CD4-positive, alpha-beta T cell treated with Interleukin-6 for 4 hours (primary cell): ENCODE data around the gene URM1.
A peak's percentile ranks its signal among the peaks of the same experiment; 100 is the strongest.
"Not testable (repeated sequence)": the region's sequence is repeated elsewhere in the genome, so short reads cannot be mapped to it uniquely, and the experiment has no call there.

Source experiments
- DNase-seq: peaks from one replicate; pipeline ENCODE4 v3.0.0-alpha.2; 2020; ENCODE audit warnings: mixed read lengths

Gene URM1

DNA sequence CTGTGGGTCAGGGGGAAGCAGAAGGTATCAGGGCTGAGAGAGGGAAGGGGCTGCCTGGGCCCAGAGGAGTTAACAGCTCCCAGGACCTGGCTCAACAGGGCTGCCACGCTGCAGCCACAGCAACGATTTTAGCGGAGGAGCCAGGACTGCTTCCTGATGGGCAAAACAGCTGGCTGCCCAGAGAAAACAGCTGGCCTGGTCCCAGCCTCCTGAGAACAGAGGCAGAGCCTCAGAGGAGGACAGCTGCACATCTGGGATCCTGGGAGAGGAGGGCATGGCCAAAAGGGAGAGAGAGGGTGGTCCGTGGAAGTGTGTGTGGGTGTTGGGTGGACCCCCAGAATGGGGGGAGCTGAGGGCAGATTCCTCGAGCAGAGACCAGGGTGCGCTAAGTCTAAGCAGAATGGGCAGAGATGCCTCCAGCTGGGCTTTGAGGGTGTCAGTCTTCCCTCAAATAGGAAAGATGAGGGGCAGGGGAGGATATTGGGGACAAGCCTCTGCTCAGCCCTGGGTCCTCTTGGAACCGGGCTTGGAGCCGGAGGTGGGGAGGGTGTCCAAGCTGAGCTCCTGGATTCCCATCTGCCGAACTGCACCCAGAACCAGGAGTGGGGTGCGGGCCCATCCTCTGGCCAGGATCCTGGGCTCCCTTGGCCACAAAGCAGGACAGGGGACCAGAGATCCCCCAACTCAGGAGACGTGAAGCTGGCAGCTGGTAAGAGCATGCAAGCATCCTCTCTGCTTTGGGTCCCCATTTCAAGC lies 40.4 kb downstream of the URM1 start:
- DNase-seq: no peak

DNA sequence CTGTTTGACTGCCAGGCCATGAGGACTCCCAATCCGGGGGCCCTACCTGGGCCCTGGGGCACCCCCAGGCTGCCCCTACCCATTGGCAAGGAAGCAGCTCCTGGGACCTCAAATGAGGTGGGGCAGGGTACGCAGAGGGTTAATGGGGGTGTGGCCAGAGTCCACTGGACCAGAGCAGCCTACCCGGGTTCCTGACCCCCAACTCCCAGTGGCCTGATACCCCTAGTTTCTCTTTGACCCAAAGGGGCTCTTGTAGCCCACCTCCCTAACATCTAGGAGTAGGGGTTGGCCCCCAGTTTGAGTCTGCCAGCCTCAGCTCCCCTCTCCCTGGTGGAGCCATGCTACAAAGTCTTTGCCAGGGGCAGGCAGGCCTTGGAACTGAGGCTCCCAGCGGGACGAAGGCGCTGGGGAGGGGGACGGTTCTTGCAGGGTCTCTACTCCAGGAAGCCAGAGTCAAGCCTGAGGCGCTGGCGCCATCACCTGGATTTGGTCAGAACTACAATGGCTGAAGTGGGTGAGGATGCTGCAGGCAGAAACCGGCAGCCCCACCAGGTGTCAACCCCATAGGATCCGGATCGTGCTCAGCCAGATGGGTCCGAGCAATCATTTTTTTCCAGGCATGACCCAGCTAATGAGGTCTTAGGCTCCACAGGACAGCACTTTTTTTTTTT lies 41.1 kb downstream of the URM1 start:
- DNase-seq: peak; percentile 58

DNA sequence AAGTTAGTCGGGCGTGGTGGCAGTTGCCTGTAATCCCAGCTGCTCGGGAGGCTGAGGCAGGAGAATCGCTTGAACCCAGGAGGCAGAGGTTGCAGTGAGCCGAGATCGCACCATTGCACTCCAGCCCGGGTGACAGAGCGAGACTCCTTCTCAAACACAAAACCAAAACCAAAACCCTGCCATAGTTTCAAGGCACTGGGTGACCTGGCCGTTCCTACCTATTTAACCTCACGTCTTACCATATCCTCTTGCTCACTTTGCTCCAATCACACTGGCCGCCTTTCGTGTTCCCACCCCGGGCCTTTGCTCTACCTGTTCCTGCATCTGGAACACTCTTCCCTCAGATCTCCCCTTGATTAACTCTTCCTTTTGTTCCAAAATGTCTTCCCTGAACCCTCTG lies 42.6 kb downstream of the URM1 start:
- DNase-seq: not testable (repeated sequence)

DNA sequence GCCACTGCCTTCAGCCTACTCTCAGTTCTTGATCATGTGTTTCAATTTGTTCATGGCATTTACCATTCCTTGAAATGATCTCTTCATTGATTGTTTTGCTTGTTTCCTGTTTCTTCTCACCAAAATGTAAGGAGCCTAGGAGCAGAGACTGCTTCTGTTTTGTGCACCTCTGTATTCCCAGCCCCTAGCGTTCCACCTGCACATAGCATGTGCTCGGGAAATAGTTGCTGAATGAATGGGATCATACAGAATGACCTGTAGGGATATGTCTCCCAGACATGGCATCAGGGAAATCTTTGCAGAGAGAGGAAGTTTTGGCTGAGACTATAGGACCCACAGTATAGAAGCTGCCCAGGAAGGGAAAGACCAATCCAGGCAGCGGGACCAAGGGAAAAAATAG lies 43.3 kb downstream of the URM1 start:
- no peak for DNase-seq

DNA sequence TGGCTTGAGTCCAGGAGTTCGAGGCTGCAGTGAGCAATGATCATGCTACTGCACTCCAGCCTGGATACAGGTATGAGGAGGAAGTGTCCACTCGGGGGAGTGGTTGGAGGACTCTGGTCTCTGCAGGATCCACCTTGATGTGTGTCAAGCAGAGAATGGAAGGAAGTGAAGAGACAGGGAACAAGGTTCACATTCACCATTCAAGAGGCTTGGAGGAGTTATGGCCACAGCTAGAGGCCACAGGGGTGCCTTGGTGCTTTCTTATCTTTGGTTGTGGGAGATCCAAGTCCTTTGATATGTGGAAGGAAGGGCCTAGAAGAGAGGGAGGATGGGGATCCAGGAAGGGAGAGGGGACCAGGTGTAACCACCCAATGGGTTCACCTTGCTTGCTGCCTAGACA lies 44.1 kb downstream of the URM1 start:
- DNase-seq: no peak

DNA sequence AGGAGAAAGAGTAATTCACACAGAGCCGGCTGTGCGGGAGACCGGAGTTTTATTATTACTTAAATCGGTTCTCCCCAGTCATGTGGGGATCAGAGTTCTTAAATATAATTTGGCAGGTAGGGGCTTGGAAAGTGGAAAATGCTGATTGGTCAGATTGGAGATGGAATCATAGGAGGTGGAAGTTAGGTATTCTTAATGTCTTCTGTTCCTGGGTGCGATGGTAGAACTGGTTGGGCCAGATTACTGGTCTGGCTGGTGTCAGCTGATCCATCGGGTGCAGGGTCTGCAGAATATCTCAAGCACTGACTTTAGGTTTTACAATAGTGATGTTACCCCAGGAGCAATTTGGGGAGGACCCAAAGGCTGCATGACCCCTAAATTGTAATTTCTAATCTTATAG lies 44.8 kb downstream of the URM1 start:
- no peak for DNase-seq

DNA sequence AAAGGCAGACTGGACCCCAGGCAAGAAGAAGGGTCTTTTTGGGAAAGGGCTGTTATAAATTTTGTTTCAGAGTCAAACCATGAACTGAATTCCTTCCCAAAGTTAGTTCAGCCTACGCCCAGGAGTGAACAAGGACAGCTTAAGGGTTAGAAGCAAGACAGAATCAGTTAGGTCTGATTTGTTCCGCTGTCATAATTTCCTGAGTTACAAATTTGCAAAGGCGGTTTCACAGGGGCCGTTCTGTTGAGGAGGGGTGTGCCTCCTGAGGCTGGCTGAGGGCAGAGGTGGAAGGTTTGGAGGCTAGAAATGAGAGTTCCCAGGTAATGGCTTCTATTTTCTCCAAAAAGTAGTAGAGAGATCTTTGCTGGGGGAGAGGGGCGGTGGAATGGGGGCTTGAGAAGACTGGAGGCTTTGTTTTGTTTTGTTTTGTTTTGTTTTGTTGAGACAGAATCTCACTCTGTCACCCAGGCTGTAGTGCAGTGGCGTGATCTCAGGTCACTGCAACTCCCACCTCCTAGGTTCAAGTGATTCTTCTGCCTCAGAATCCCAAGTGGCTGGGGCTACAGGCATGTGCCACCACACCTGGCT lies 45.4 kb downstream of the URM1 start:
- DNase-seq: no peak

DNA sequence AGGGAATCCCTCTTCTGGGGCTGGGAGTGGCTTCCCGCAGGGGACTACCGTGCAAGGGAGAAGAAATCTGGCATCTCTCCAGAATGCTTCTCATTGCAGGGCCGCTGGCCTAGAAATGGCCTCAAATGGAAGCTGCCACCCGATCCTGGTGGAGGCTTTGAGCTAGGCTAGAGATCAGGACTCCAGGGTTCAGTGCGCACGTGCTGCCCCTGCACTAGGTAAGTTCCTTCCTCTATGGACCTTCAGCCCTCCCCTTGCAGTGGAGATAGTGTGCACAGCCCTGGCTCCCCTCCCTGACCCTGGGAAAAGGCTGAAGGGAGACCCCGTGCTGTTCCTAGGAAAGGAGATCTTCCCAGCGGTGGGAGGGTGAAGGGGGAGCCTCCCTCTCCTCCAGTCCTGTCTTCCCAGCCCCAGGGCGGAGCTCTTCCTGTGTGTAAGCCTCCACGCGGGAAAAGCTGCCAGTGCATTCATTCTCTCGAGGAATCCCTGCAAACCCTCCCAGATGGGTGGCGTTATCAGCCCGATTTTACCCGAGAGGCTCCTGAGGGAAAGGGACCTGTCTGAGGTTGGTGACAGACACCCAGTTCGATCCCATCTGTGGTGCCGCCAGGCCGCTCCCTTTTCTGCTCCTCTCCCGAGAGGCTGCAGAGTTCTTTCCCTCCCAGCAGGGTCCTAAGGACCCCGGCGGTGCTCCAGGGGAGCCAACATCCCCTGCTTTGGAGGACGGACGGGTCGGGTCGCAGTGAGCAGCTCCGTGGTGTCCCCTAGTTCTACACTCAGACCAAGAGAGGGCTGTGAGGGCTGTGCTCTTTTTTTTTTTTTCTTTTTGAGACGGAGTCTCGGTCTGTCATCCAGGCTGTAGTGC lies 48.1 kb downstream of the URM1 start:
- DNase-seq: no peak

DNA sequence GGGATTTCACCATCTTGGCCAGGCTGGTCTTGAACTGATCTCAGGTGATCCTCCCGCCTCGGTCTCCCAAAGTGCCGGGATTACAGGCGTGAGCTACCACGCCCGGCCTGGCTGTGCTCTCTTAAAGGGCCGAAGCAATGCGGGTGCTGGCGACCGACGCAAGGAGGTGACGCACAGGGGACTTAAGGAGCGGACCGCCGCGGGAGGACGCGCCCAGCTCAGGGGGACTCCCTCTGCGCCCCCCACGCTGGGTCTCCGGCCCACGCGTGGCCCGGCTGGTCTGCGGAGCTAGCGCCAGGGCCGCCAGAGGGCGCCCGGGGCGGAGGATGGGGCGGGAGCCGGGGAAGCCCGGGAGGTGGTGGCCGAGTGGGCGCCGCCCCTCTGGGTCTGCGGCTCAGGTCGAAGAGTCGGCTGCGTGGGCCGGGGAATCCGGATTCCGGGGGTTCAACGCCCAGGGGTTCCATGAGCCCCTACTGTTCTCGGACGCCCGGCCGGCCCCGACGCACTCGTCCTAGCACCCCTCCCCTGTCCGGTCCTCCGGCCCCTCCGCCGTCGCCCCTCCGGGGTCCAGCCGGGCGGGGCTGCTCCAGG lies 49.0 kb downstream of the URM1 start:
- peak; percentile 76 for DNase-seq

DNA sequence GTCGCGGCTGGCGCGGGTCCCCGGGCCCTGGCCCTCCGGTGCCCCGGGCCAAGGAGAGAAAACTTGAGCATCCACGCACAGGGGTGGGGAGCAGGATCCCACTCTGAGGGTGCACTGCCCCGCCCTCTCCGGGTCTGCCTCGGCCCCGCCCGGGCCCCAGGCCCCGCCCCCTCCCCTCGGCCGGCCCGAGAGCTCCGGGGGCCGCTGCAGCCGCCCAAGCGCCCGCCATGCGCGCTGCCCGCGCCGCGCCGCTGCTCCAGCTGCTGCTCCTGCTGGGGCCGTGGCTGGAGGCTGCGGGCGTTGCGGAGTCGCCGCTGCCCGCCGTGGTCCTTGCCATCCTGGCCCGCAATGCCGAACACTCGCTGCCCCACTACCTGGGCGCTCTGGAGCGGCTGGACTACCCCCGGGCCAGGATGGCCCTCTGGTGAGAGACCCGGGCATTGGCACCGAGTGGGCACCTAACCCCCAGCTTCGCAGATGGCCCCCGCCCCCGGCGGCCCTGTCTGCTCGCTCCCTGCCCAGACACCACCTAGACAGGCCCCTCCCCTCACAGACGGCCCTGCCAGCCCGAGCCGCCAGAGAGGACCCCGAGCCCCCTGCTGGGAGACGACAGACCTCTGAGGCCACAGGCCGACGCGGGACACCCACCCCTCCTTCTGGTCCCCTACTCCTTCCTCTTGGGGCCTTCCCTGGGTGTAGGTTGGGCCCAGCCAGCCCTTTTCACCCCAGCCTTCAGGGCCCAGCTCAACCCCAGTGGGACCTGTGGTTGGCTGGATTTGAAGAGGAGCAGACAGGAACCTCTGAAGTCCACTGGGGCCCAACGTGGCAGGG lies 49.7 kb downstream of the URM1 start, which contains the start of gene CERCAM:
TSS of gene CERCAM (plus strand) at position 207 of the 831 bp plus-strand sequence. CDS start at position 228, 21 bp downstream.
- peak; percentile 72 for DNase-seq

DNA sequence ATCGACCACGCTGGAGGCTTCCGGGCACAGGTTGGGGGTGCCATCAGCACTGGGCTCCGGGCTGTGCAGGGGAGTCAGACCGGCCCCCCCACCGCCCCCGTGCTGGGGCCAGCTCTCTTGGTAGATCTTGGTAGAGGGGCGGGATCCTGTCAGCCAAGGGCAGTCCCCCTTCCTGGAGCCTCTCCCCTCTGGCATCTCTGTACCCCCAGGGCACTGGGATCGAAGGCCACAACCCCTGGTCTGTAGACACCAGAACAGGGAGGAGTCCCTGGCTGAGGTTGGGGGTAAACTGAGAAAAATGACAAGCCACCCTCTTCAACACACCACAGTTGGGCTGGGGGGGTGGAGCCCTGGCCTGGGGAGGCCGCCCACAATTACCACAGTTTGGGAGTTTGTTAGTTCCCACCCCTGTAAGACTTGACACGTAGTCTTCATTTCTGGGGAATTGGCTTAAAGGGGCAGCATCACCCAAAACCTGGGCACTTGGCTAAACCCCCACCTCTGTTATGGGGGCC lies 50.4 kb downstream of the URM1 start:
- no peak for DNase-seq

DNA sequence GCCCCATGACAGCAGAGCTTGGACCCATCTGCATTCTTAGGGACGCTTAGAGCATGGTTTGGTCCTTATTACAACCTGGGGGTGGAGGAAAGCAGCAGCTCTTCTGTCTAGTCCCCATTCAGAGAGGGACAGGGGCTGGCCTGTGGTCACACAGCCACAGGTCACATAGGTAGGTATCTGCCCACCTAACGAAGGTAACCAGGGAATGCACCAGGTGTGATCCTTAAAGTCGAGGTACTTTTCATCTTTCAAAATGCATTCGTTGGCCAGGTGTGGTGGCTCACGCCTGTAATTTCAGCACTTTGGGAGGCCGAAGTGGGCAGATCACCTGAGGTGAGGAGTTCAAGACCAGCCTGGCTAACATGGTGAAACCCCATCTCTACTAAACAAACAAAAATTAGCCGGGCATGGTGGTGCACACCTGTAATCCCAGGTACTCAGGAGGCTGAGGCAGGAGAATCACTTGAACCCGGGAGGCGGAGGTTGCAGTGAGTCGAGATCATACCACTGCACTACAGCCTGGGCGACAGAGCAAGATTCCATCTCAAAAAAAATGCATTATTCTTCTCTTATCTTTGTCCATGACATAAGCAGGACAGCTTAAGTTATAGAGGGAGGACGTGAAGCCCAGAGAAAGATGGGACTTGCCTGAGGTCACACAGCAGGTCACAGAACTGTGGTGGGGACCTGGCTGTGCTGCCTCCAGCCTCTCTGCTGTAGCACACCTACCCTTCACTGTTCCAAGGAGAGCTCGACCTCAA lies 51.0 kb downstream of the URM1 start:
- DNase-seq: not testable (repeated sequence)

DNA sequence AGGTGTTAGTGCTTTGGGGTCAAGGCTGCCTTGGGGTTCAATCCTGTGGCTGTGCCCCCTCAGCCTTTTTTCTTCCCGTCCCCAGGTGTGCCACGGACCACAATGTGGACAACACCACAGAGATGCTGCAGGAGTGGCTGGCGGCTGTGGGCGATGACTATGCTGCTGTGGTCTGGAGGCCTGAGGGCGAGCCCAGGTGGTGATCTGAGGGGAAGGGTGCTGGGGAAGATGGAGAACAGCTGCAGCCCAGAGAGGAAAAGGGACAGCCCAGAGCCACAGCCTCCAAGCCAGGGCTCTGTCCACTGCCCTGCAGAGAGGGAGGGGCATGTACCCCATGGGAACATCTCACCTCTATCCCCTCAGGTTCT lies 51.6 kb downstream of the URM1 start:
- DNase-seq: no peak

DNA sequence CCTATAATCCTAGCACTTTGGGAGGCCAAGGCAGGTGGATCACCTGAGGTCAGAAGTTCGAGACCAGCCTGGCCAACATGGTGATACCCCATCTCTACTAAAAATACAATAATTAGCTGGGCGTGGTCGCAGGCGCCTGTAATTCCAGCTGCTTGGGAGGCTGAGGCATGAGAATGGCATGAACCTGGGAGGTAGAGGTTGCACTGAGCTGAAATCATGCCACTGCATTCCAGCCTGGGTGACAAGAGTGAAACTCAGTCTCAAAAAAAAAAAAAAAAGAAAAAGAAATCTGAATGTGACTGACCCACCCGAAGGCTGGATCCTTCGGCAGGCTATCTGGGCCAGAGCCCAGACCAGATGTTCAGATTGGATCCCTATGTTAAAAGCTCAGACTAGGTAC lies 52.2 kb downstream of the URM1 start:
- DNase-seq: not testable (repeated sequence)

DNA sequence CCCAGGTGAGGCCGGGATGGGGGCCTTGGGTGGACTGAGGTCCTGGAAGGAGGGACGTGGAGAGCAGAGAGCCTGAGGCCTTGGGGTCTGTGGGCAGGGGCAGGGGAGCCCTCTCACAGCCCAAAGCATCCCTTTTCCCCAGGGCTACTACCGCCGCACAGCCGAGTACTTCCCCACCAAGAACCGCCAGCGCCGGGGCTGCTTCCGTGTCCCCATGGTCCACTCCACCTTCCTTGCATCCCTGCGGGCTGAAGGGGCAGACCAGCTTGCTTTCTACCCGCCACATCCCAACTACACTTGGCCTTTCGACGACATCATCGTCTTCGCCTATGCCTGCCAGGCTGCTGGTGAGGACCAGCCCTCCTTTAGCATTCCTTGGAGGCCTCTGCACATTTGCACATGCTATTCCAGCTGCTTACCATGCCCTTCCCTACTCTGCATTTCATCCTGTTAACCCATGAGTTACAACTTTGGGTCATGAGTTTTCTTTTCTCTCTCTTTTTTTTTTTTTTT lies 53.1 kb downstream of the URM1 start:
- DNase-seq: no peak

DNA sequence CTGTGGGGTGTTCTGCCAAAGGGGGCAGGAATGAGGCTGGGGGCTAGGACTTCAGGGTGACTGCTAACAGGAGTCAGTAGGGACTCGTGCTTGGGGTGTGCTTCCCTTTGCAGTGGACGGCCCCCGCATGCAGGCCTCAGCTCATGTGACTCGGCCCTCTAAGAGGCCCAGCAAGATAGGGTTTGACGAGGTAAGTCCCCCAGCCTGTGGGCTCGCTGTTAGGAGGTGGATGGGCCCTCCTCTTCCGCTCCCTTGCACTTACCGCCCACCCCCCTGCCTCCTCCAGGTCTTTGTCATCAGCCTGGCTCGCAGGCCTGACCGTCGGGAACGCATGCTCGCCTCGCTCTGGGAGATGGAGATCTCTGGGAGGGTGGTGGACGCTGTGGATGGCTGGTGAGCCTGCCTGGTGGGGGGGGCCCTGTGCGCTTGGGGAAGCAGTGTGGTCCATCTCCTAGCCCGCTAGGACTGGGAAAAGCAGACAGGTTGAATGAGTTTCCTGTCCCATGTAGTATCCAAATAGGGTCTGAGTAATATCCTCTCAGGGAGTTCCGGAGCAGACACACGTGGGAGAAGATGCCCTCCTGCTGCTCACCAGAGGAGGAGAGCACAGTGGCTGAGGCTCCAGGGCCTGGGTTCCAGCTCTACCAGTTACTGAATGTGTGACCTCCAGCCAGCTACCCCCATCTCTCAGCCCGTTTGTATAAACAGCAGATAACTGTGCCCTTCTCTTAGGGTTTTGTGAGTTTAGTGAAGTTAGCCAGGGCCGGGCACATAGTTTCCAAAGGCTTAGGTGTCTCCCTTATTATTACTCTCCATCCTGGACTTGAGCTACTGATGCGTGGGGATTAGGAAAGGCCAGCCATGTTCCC lies 57.7 kb downstream of the URM1 start:
- no peak for DNase-seq

DNA sequence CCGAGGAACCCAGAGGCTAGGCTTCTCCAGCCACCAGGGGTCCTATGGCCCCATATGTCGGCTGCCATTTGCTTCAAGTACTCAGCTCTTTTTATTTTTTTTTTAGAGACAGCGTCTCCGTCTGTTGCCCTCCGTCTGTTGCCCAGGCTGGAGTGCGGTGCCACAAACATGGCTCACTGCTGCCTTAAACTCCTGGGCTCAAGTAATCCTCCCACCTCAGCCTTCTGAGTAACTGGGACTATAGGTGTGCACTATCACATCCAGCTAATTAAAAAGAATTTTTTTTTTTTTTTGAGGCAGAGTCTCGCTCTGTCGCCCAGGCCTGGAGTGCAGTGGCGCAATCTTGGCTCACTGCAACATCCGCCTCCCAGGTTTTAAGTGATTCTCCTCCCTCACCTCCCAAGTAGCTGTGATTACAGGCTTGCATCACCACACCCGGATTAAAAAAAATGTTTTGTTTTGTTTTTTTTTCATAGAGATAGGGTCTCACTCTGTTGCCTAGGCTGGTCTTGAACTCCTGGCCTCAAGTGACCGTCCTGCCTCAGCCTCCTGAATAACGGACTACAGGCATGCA lies 58.4 kb downstream of the URM1 start:
- no peak for DNase-seq

DNA sequence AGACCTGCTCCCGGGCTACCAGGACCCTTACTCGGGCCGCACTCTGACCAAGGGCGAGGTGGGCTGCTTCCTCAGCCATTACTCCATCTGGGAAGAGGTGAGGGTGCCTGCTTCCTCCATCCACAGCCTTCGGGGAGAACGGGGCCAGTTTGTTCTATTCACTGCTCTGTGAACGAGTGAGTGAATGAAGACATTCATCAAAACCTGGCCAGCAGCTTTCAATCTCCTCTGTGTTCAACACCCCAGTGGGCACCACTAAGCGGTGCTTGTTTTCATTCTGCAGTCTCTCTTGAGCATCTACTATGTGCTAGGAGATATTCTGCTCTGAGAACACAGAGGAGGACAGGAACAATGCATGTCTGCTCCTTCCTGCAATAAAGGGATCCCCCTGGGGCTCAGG lies 60.0 kb downstream of the URM1 start:
- no peak for DNase-seq

DNA sequence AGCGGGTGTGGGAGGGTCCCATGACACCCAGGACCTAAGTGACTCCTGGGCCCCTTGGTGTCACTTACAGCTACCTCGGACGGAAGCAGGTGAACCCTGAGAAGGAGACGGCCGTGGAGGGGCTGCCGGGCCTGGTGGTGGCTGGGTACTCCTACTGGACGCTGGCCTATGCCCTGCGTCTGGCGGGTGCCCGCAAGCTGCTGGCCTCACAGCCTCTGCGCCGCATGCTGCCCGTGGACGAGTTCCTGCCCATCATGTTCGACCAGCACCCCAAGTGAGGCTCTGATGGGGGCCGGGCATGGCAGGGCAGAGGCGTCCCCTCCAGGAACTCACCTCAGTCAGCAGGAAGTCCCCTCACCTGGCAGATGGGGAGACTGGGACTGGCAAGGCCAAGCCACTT lies 63.2 kb downstream of the URM1 start:
- DNase-seq: no peak
